ENCODE measurements around the gene AP2A2.
"Not testable (repeated sequence)": the region's sequence is repeated elsewhere in the genome, so short reads cannot be mapped to it uniquely, and the experiment has no call there.

Gene AP2A2

DNA sequence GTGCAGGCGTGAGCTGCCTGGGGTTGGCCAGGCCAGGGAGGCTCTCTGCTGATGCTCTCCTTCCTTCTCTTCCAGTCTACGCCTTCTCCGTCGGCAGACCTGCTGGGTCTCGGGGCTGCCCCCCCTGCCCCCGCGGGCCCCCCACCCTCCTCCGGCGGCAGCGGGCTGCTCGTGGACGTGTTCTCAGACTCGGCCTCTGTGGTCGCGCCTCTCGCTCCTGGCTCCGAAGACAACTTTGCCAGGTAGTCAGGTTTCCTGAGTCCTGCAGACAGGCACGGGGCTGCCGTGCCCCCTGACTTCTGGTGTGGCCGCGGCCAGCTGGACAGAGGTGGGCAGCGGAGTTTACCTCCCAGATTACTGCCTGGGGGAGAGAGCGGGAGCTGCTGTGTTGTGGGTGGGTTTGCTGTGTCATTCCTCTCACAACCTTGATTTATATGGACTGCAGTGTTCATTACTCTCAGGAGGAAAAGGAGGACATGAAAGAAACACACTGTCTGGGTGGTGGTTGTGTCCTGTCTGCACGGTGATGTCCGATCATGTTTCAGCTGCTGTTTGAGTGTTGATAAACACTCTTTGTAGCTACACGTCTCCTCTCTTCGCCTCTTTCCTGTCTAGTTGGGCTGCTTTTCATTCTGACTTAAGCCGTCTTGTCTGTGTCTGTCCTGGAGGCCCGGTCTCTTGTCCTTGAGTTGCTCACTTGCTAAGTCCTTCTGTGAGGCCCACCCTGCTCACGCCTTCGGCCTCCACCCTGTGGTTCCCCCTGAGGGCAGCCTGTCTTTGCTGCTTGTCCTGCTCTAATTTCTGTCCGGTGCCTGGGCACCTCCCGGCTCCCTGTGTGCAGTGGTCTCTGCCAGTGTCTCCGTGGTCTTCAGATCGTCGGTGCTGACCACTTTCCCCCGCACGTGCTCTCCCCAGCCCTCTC, 74.9 kb downstream of the AP2A2 start:
- DNase-seq: no peak

DNA sequence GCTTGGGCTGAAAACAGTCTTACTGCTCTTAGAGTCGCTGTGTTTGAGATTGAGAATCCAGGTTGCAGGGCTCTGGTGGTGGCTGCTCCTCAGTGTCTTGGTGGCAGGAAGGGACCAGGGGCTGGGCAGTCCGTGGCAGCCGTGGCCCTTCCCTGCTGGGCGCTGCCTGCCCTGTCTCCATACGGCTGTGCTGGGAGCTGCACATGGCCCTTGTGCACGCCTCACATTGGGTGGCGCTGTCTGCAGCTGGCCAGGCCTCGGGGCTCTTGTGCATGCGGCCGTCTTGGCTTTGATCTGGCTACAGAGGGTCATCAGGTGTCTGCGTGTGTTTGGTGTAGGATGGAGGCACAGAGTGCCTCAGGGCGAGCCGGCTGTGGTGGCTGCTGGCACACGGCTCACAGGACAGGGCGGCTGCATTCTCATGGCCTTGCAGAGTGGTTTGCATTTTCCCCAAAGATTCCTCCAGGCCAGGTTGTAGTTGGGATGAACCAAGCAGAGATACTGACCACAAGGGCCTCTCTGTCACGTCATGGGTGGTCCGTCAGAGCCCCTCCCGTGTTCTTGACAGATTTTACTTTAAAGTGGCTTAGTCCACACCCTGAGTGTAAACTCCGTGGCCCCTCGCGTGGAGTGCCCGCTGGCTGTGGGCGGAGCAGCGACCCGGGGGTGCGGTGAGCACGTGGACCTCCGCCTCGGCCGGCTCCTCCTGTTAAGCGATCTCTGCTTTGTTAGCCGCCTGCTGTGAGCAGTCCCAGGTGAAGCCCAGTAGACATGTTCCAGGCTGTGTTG, 76.1 kb downstream of the AP2A2 start:
- DNase-seq: no peak

DNA sequence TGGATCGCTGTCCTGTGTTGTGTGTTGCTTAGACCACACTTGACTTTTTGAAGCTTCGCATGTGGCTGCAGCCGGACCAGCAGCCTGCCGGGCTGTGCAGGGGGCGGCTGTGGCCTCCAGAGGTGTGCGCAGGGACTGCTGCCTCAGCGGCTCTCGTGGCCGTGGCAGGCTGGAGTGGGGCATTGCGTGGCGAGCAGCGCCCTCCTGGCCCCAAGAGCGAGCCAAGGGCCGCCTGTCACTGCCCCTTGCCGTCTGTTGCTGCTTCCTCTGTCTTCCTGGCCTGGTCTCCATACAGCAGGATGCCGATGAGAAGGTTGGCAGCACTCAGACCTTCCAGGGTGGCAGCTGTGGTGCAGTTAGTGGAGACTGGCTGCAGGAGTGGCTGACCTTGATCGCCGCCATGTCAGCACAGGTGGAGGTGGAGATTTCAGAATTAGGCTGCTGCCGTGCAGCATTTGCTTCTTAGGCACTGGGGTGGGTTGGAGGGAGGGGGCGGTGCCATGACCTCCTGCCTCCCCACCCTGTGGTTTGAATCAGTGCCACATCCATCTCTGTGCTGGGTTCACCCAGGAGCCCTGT, 76.8 kb downstream of the AP2A2 start:
- no peak for DNase-seq

DNA sequence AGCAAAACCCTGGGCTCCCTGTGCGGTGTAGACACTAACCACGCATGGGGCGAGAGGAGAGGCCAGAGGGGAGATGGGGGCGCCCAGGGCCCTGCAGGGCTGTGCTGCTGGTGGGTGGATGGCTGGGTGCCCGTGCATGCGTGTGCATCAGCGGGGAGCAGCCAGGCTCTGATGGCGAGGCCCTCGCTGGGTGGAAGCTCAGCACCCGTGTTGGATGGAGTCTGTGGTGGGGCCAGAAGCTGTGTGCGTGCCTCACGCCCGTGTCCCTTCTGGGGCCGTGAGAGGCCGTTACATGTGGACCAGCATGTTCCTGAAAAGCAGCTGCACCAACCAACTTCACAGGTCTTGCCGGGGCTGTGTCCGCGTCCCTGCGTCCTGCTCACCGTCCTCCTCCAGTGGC, 77.5 kb downstream of the AP2A2 start:
- no peak for DNase-seq

DNA sequence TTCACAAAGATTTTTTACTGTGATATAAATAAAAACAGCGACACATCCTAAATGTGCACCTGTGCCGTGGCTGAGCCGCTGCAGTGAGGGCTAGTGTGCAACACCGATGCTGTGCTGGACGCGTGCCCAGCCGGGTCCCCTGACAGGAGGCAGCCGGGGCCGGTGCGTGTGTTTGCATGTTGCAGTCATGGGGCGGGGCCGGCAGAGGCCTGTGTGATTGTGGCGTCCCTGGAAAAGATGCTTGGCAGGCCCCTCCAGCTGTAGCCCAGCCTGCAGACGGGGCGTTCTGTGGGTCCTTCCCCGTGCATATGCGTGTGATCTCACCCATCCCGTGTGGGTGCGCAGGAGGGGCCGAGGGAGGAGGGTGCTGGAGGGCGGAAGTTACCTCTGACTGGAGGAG, 80.3 kb downstream of the AP2A2 start:
- peak; percentile 68 for DNase-seq

DNA sequence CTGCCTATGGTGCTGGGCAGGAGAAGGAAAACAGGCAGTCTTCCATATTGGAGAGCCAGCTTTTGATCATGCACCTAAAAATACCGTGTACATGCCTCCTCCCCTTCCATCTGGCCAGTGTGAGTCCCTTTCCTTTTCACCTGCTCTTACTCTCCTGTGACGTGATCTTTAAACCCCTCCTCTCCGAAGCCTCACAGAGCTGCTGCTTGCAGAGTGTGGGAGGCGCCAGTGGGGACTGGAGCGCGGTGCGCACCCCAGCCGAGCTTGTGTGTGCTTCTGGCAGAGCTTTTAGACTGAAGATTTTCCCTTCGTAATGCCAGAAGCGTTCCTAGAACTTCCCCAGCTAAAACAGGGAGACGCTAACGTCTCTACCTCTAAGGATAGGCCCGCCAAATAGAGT, 81.1 kb downstream of the AP2A2 start:
- DNase-seq: no peak

DNA sequence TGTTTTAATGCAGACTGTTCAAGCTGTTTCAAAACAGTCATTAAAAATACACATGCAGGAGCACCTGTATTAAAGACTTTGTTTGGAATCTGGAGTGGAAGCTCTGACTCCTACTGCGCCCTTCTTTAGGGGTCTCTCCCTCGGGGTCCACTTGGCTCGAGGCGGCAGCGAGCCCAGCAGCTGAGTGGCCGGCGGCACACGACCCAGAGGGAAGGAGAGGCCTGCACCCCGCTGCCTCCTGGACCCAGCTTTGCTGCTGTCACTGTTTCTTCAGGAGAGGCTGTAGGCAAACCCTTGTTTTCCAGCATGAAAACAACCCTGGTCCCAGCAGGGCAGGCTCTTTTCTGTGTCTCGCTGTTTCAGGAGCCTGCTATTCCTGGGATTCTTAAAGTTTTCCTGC, 81.6 kb downstream of the AP2A2 start:
- no peak for DNase-seq

DNA sequence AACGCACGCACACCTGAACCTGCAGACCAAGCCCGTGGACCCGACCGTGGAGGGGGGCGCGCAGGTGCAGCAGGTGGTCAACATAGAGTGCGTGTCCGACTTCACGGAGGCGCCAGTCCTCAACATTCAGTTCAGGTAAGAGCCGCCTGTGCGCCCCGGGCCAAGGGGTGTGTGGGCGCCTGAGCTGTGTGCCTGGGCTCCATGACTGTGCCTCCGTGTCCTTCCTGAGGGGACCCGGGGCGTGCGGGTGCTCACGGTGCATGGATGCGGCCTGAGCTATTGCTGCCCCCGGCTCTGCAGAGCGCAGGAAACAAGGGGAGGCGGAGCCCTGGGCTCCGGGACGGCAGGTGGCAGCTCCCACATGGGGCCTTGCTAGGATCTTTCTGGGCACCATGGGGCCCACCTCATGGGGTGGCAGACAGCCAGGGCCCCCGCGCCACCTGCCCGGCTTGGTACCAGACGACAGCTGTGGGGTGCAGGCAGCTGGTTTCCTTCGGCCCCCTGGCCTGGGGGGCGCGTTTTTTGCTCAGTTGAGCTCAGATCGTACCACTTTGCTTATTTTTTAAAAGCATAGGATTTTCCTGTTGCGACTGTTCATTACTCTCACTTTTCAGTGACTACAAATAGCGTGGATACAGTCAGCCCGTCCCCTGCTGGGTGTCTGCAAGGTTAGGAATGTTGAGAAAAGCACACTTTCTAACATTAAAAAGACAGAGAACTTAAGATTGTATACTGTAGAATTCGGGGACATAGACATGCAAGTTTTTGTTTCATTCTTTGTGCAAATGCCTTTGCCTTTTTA, 82.5 kb downstream of the AP2A2 start:
- no peak for DNase-seq

DNA sequence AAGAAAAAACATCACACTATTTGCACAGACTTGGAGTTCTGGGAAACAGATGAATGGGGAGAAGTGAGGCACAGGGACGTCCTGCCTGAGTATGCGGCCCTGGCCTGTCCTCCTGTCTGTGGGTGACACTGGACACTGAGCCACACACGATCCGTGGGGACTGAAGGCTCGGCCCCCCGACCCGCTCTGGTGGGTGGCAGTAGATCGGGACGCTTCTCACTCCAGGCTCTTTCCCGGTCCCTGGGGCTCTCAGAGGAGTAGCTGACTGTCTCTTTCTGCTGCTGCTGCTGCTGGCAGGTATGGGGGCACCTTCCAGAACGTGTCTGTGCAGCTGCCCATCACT, 83.1 kb downstream of the AP2A2 start:
- DNase-seq: no peak

DNA sequence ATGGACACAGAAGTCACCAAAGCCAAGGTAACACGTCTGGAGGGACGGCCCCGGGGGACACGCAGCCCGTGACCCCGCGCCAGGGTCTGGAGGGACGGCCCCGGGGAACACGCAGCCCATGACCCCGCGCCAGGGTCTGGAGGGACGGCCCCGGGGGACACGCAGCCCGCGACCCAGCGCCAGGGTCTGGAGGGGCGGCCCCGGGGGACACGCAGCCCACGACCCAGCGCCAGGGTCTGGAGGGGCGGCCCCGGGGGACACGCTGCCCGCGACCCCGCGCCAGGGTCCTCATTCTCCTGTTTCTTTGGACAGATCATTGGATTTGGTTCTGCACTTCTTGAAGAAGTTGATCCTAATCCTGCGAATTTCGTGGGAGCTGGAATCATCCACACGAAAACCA, 83.7 kb downstream of the AP2A2 start:
- no peak for DNase-seq

DNA sequence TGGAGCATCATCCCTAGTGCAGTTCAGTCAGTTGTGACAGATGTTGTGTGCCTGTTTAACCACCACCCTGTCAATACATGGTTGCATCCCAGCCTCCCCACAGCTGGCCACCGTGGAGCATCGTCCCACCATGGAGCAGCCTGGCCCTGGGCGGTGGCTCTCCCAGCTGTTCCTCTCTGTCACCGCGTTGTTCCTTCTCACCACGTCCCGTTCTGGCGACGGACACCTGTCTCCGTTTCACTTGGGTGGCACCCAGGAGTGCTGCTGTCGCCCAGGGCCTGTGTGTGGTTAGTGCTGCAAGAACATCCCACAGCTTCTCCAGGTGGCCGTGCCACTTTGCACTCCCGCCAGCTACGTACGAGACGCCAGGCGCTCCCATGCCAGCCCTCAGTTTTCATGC, 84.3 kb downstream of the AP2A2 start:
- DNase-seq: peak; percentile 68

DNA sequence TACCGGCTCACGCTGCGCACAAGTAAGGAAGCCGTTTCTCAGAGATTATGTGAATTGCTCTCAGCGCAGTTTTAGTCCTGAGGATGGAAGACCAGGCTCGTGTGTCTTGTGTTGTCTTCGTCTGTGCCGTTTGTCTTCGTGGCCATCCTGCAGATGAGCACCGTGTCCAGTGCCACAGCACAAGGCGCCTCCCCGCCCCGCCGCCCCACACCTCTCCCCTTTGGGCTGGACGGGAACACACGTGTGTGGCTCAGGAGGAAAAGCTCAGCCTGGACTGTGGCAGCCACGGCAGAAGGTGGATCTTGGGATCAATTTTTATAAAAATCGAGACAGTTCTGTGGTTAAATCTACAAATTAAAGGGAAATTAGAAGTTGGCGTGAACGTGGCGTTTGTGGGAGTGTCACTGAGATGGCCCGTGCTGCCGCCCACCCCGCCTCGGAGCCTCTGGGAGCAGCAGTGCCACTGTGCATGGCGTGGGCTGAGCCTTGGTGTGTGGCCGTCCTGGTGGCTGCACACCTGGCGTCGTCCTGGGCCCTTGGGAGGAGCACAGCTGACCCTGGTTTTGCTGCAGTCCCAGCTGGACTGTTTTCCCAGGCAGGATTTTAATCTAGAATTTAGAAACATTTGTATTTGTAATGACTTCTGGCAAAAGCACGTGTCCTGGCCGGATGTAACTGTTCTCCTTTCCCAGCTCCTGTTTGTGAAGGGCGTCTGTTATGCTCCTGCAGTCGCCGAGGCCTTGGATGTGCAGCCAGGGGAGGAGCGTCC, 85.1 kb downstream of the AP2A2 start:
- DNase-seq: no peak

DNA sequence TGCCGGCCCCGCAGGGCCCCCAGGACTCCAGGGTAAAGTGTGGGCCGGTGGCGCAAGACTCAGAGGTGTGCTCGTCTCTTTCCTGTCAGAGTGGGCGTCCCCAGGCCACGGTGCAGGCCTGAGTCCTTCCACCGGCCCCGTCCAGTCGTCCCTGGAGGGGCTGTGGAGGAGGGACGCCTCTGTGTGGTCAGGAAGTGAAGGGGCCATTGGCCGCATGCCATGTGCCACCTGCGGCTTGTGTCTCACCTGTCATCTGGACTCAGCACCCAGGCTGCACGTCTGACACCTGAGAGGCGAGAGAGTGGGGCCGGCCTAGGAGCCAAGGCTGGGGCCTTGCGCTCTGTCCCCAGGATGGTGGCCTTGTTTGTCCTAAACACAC, 85.6 kb downstream of the AP2A2 start:
- no peak for DNase-seq

DNA sequence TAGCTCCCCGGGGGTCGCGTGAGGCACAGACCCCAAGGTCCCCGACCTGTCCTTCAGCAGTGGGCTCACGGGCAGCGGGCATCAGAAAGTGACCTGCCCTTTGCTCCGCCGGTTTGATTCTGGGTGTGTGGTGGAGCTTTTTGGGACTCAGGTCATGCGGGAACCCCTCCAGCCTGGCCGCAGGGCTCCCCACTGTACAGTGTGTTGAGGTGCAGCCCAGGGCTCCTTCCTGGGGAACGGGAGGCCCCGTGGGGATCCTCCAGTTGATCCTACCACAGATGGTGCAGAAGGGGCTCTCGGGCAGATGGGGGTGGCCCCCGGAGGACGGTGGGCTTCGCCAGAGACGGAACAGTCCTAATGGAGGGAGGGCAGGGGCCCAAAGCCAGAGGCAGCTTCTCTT, 86.6 kb downstream of the AP2A2 start:
- DNase-seq: no peak

DNA sequence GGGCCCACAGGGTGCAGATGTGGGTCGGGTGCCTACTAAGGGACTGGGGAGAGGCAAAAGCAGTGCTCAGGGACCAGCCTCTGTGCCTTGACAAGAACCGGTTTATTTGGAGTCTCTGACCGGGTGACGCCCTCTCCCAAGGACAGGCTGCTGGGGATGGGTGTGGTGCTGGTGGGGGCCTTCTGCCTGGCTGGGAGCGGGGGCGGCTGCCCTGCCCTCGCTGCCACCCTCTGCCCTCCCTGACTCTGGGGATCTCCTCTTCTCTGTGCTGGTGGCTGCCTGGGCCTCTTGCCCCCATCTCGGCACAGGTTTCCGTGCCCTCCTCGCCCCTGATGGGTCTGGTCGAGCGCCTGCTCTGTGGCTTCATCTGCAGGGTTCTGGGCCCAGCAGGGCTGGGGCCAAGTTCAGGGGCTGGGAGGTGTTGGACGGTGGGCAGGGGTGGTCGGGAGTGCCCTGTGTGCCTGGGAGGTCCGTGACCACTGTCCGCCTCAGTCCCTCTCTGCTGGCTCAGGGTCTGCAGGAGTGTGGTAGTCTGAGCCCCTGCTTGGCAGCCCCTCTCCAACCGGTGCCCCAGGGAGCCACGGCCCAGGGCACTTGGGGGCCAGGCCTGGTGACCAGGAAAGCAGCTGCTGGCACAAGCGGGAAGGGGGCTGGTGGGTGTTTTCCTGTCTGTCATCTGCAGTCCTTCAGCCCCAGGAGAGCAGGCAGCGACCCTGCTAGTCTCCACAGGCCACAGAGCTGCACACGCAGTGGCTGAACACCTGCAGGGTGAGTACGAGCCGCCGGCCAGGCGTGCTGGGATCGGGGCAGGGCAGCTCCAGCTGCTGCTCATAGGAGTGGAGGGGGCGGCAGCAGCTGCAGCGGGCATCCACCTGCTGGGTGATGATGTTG, 87.3 kb downstream of the AP2A2 start:
- peak; percentile 68 for DNase-seq

DNA sequence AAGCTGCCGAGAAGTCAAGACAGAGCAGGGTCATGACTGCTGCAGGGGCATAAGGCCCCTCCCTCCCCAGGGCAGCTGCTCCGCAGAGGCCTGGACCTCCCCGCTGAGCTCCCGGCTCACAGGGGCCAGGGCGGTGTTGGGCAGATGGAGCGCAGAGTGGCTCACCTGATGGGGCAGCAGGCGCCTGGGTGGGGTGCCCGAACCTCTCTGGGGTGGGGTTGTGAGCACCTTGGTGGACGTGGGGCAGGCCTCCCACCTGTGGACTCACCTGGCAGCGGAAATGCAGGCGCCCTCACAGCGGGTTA, 87.9 kb downstream of the AP2A2 start:
- DNase-seq: no peak

DNA sequence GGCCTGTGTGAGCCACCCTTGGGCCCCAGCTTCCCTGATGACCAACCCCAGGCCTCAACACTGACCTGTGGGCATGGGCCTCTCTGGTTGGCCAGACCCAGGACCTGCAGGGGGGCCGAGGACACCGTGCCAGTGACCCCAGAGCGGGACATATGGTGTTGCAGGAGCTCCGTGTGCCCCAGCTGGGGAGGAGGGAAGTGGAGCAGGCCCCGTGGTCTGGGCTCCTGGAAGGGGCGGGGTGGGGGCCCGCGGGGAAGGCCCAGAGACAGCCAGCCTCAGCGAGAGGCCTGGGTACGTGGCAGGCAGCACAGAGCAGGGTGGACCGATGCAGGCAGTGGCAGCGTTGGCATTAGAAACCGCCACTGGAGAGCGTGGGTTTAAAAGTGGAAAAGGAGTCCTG, 88.6 kb downstream of the AP2A2 start:
- DNase-seq: no peak

DNA sequence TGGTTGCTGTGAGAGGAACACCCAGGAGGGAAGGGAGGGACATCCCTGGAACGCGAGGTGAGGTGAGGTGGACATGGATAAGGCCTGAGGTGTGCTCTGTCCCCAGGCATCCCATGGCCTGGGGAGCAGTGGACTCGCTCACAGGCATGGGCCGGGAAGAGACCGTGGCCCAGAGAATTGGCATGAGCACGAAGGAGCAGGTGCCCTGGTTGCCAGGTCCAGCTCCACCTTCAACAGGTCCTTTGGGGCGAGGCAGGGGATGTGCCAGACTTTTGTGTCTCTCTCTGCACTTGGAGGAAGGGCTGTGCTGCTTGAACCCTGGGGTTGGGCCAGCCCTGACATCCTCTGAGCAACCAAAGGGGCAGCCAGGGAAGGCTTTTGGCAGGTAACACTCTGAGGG, 89.4 kb downstream of the AP2A2 start:
- no peak for DNase-seq

DNA sequence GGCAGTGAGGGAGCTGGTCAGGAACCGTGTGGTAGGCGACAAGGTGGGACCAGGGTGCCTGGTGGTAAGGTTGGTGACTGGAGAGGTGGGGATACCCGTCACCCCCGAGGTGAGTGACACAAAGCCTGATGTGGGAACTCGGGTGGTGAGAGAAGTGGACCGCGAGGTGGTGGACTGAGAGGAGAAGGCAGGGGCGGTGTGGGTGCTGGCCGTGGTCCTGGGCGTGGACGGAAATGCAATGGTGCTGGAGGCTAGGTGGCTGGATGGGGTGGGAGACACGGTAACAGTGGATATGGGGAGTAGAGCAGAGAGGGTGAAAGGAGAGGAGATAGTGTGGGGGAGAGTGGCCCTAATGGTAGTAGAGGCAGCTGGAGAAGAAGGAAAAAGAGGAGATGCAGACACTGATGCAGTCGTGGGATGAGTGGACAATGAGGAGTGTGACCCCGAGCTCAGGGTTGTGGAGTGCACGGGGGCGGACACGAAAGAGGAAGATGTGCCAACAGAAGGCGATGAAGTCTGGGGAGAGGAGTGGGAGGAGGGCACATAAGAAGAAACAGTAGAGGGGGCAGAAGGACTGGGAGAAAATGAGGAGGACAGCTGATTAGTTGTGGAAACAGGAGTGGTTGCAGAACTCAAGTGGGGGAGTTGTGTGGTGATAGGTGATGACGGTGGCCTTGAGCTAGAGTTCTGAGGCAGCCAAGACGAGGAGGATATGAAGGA, 90.3 kb downstream of the AP2A2 start:
- DNase-seq: no peak

DNA sequence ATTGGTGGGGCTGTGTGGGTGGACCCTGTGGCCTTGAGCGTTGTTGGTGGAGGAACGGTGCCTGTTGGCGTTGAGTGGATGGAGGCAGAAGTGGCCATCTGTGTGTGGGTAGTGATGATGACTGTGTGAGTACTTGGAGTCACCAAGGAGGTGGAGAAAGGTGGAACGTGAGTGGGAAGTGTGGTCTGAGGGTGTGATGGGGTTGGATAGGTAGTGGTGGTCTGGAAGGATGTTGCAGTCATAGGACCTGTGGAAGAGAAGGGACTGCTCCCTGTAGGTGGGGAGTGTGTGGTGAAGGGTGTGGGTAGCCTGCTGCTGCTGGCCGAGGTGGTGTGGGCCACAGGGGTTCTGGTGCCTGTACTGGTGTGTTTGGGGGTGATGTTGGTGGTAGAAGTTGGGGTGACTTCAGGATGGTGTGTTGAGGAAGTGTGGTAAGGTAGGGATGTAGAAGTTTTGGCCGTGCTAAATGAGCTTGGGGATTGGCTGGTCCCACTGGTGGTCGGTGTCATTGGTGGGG, 91.0 kb downstream of the AP2A2 start:
- DNase-seq: not testable (repeated sequence)

All from femur (tissue), 1 donor.